Stomach (tissue), 9 donors: ENCODE data around the gene ITK. TPM values are rescaled to one million over a fixed set of nuclear protein-coding genes. Genes with fewer than 3 reads are reported as not detected.

Experiments used
- DNase-seq, 2 donors: peaks; one replicate each; pipeline versions ENCODE4 v3.0.0 to v3.0.0-alpha.2; 2013 to 2019
- H3K27ac ChIP-seq, 5 donors: fragments of 200-600 bp in 4 of 5; sonication (generic) in 4 of 5; one replicate each; pipeline ENCODE4 v1.5.1; 2013 to 2019; ENCODE audit warnings: mild to moderate bottlenecking in 1 of 5, moderate library complexity in 1 of 5
- H3K27me3 ChIP-seq, 3 donors: fragments of 200-600 bp; sonication (generic); one replicate each; pipeline ENCODE4 v1.5.1; 2017 to 2019; ENCODE audit warnings: mixed run types in 1 of 3
- H3K36me3 ChIP-seq, 4 donors: fragments of 200-600 bp; sonication (generic); 1 replicate in 3 of 4; 2 replicates in 1 of 4; pipeline ENCODE4 v1.5.1; 2016 to 2019
- H3K4me1 ChIP-seq, 4 donors: fragments of 200-600 bp; sonication (generic); one replicate each; pipeline ENCODE4 v1.5.1; 2016 to 2019
- H3K4me3 ChIP-seq, 4 donors: fragments of 200-600 bp; sonication (generic) in 3 of 4; one replicate each; pipeline ENCODE4 v1.5.1; 2016 to 2019; ENCODE audit warnings: mild to moderate bottlenecking in 1 of 4
- H3K9me3 ChIP-seq, 4 donors: fragments of 200-600 bp; sonication (generic); one replicate each; pipeline ENCODE4 v1.5.1; 2016 to 2019
- EP300 ChIP-seq: sonication (generic); formaldehyde crosslinking; IDR thresholded peaks from one replicate; pipeline ENCODE4 v1.6.1; 2017; ENCODE audit warnings: antibody characterized with exemption
- POLR2A ChIP-seq, 4 donors: fragments of 450-650 bp; IDR thresholded peaks; one replicate each; pipeline ENCODE4 v1.6.1; 2016; ENCODE audit warnings: antibody characterized with exemption in 4 of 4, control low read depth in 2 of 4, mild to moderate bottlenecking in 1 of 4, moderate library complexity in 1 of 4
- POLR2AphosphoS5 ChIP-seq, 3 donors: sonication (generic); formaldehyde crosslinking; IDR thresholded peaks; one replicate each; pipeline ENCODE4 v1.6.1; 2016; ENCODE audit warnings: antibody characterized with exemption in 3 of 3
- WGBS, 5 donors: extraction: QIAGEN DNeasy Blood & Tissue Kit in 3 of 5; methylation state at CpG; one replicate each; pipeline versions ENCODE4 v1.1.5 to v1.1.7; 2013 to 2018; 5-methylcytosine and 5-hydroxymethylcytosine counted together
- intact Hi-C: fragments of 100-400 bp; cut with DNase I; formaldehyde crosslinking; loops from one replicate; pipeline ENCODE4 v1.15.1; 2023; ENCODE audit warnings: low total_unique reads
- polyA plus RNA-seq, 3 donors: library from polyadenylated mRNA; stranded (reverse); fragments of 200-250 nt; gene quantifications; one replicate each; pipeline ENCODE4 v1.2.3, GENCODE V29; 2013
- total RNA-seq, 5 donors: library from RNA; depleted of rRNA; stranded (reverse); fragments of >200 nt; gene quantifications; one replicate each; pipeline versions ENCODE4 v1.1.0 to v1.2.3, GENCODE V29; 2014 to 2016
- TF ChIP-seq, protein P1 (sequence below), 7 experiments: fragments of 450-650 bp in 4 of 7; fragments of 200-600 bp in 3 of 7; sonication (generic) in 3 of 7; IDR thresholded peaks; one replicate each; pipeline ENCODE4 v1.5.1; 2016 to 2019; ENCODE audit warnings: antibody characterized with exemption in 7 of 7, control low read depth in 2 of 7, mild to moderate bottlenecking in 1 of 7
- donor health status: healthy with polysubstance abuse.
- donor health status: Bipolar disorder and iron deficiency.
- donor health status: healthy.

Gene ITK
- total and polyA plus RNA-seq, 8 donors, result 0.58 to 9.9 (median 2.3) TPM; not detected in 1

DNA sequence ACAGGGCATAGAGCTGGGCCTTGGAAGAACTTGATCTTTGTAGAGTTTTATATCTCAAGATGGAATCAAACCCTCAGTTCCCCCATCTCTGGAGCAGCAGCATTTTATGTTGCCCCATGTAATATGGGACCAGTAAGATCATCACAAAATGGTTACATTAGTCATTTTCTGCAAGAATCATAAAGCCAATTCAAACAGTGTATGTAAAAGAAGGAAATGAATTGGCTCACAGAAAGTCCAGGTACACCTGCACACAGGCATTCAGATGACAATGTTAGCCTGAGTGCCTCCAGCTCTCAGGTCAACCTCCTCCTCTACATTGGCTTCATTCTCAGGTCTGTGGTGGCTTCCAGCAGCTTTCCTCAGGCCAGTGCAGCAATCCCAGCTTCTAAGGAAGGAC is 120.4 kb downstream of the ITK start:
- DNase-seq, result no peak
- Histone ChIP-seq H3K9me3 (no peaks in the 10 kb centered on the region), H3K36me3 (peaks cover 0 to 56% (median 9%) of the 10 kb centered on the region in 4 donors), H3K27me3 (no peaks in the 10 kb centered on the region), H3K4me3 (no peak overlapping the region), H3K4me1 (no peaks in the 10 kb centered on the region), H3K27ac (no peak overlapping the region)
- TF ChIP-seq POLR2A (IDR thresholded peaks at IDR 0.05) (no peak), EP300 (no peak), POLR2AphosphoS5 (IDR thresholded peaks at IDR 0.05) (no peak)
- TF ChIP-seq, protein P1, sequence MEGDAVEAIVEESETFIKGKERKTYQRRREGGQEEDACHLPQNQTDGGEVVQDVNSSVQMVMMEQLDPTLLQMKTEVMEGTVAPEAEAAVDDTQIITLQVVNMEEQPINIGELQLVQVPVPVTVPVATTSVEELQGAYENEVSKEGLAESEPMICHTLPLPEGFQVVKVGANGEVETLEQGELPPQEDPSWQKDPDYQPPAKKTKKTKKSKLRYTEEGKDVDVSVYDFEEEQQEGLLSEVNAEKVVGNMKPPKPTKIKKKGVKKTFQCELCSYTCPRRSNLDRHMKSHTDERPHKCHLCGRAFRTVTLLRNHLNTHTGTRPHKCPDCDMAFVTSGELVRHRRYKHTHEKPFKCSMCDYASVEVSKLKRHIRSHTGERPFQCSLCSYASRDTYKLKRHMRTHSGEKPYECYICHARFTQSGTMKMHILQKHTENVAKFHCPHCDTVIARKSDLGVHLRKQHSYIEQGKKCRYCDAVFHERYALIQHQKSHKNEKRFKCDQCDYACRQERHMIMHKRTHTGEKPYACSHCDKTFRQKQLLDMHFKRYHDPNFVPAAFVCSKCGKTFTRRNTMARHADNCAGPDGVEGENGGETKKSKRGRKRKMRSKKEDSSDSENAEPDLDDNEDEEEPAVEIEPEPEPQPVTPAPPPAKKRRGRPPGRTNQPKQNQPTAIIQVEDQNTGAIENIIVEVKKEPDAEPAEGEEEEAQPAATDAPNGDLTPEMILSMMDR (IDR thresholded peaks at IDR 0.05), result no peak
- intact Hi-C loops, result no loop called here

DNA sequence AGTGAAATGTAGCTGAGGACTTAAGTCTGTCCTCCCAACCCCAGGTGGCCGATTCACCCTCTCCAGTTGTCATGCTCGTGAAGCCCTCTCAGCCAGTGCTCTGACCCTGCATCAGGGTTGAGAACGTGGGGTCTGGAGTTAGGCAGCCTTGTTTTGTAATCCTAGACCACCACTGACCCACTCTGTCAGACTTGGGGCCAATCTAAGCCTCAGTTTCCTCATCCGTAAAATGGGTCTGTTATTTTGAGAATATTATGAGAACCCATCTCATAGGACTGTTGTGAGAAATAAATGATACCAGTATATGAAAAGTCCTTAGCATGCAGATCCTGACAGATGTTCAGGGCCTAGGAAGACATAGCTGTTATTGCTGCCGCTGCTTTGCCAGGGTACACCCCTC is 122.4 kb downstream of the ITK start:
- H3K4me3 ChIP-seq, result no peak overlapping the region
- no peaks in the 10 kb centered on the region for H3K4me1 ChIP-seq
- intact Hi-C loops, result no loop called here
- WGBS, 5 donors, result 85 to 94% (median 93%) methylated on average over 5 of the region's 5 CpGs
- H3K27ac ChIP-seq, result no peak overlapping the region
- DNase-seq, result no peak
- H3K36me3 ChIP-seq, result peaks cover 0 to 44% (median 7%) of the 10 kb centered on the region in 4 donors
- no peaks in the 10 kb centered on the region for H3K27me3 ChIP-seq
- TF ChIP-seq, protein P1 (IDR thresholded peaks at IDR 0.05), result no peak
- TF ChIP-seq POLR2A (IDR thresholded peaks at IDR 0.05) (no peak), EP300 (no peak), POLR2AphosphoS5 (IDR thresholded peaks at IDR 0.05) (no peak)
- no peaks in the 10 kb centered on the region for H3K9me3 ChIP-seq

DNA sequence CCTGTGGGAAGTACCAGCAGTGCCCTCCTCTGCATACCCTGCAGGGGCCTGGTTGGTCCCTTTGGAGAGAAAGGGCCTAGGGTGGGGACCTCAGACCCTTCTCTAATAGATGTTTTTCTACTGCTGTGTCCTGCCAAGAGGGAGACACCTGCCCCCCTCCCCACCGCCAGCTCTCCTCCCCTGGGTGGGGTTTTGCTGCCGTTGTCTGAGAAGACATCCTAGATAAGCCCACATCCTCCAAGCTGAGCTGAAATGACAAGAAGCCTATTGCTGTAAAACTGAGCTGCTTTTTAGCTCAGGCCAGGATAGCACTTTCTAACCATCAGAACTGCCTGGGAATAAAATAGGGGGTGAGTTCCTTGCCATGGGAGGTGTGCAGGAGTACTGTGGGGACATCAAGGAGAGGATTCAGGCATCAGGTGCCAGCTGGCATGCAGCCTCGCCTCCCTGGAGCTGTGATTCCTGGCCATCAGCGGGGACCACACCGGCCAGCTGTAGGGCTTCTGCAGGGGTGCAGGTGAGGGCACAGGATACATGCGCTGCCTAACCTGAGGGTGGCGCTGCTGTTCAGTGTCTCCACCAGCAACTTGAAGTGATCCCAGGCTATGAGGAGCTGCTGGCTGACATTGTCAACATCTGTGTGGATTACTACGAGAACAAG is 123.2 kb downstream of the ITK start:
- H3K4me1 ChIP-seq, result no peaks in the 10 kb centered on the region
- WGBS, 5 donors, result 65 to 73% (median 70%) methylated on average over 8 of the region's 8 CpGs
- no peak overlapping the region for H3K27ac ChIP-seq
- peak in 1 of 2 donors; percentile 33 for DNase-seq
- intact Hi-C loops, result no loop called here
- TF ChIP-seq POLR2AphosphoS5 (IDR thresholded peaks at IDR 0.05), result no peak
- TF ChIP-seq, protein P1 (IDR thresholded peaks at IDR 0.05), result no peak
- no peak for TF ChIP-seq EP300
- no peak for TF ChIP-seq POLR2A (IDR thresholded peaks at IDR 0.05)
- H3K36me3 ChIP-seq, result peaks cover 0 to 39% (median 7%) of the 10 kb centered on the region in 4 donors
- no peaks in the 10 kb centered on the region for H3K27me3 ChIP-seq
- no peaks in the 10 kb centered on the region for H3K9me3 ChIP-seq
- no peak overlapping the region for H3K4me3 ChIP-seq

Other genes starting within 250 kb of the ITK start
- gene TIMD4, start 217.6 kb upstream of the ITK start, total RNA-seq, result 1 to 10 TPM in 2 of 5 donors, not detected in 3; 2.0 to 3.7 TPM
- under 1 TPM in 1 of 3 donors, not detected in 2; 0.45 TPM for gene TIMD4, start 217.6 kb upstream of the ITK start, polyA plus RNA-seq
- gene HAVCR1, start 121.7 kb upstream of the ITK start, total RNA-seq, result 1 to 10 TPM in 2 of 5 donors, not detected in 3; 2.0 TPM
- gene HAVCR1, start 121.7 kb upstream of the ITK start, polyA plus RNA-seq, result not detected
- 1 to 10 TPM in 3 of 5 donors, not detected in 2; 3.5 to 9.9 (median 7.8) TPM for gene HAVCR2, start 71.8 kb upstream of the ITK start, total RNA-seq
- 1 to 10 TPM; 1.2 to 2.9 (median 2.1) TPM for gene HAVCR2, start 71.8 kb upstream of the ITK start, polyA plus RNA-seq
- gene MED7, start 38.0 kb upstream of the ITK start, total RNA-seq, result 10 to 100 TPM in 2 of 5 donors, 1 to 10 TPM in 2, not detected in 1; 4.5 to 20.7 (median 10.0) TPM
- 10 to 100 TPM; 10.0 to 15.0 (median 10.3) TPM for gene MED7, start 38.0 kb upstream of the ITK start, polyA plus RNA-seq
- not detected for gene GARIN3, start 14.6 kb upstream of the ITK start, total RNA-seq
- not detected for gene GARIN3, start 14.6 kb upstream of the ITK start, polyA plus RNA-seq
- gene CYFIP2, start 85.3 kb downstream of the ITK start, total RNA-seq, result 100 to 1,000 TPM in 2 of 5 donors, 10 to 100 TPM in 3; 19.0 to 162 (median 32.2) TPM
- gene CYFIP2, start 85.3 kb downstream of the ITK start, polyA plus RNA-seq, result 10 to 100 TPM; 14.8 to 27.9 (median 19.1) TPM